Neural crest cell (in vitro differentiated cells): ENCODE results near the gene PSTPIP2. TPM values are rescaled to one million over a fixed set of nuclear protein-coding genes. Genes with fewer than 3 reads are reported as not detected.

Experiments
- DNase-seq: peaks from one replicate; pipeline ENCODE4 v3.0.0; 2021; ENCODE audit warnings: low read depth, mixed read lengths, low spot score
- H3K27ac Mint-ChIP-seq: one replicate; pipeline ENCODE4 v1.8.0; 2021; ENCODE audit warnings: mild to moderate bottlenecking, mixed read lengths; ENCODE audit not compliant: unreplicated experiment
- H3K27me3 Mint-ChIP-seq: 2 replicates; pipeline ENCODE4 v1.8.0; 2021; ENCODE audit warnings: low read depth, mild to moderate bottlenecking, mixed read lengths
- H3K36me3 Mint-ChIP-seq: 2 replicates; pipeline ENCODE4 v1.8.0; 2021; ENCODE audit warnings: low read depth, mild to moderate bottlenecking, mixed read lengths
- H3K4me1 Mint-ChIP-seq: 2 replicates; pipeline ENCODE4 v1.8.0; 2021; ENCODE audit warnings: mixed read lengths
- H3K4me3 Mint-ChIP-seq: one replicate; pipeline ENCODE4 v1.8.0; 2021; ENCODE audit warnings: mild to moderate bottlenecking, mixed read lengths
- H3K9me3 Mint-ChIP-seq: 2 replicates; pipeline ENCODE4 v1.8.0; 2021; ENCODE audit warnings: mixed read lengths
- CTCF ChIP-seq: fragments of 200-600 bp; sonication (generic); conservative IDR thresholded peaks from 2 replicates; pipeline ENCODE4 v1.5.0; 2021; ENCODE audit warnings: antibody characterized with exemption, mild to moderate bottlenecking
- total RNA-seq: library from RNA; stranded (reverse); gene quantifications from 2 replicates; pipeline ENCODE4 v1.2.1, GENCODE V29; 2021

Gene PSTPIP2
- total RNA-seq, 1 donor from 2014 or later = 7.0 TPM

DNA sequence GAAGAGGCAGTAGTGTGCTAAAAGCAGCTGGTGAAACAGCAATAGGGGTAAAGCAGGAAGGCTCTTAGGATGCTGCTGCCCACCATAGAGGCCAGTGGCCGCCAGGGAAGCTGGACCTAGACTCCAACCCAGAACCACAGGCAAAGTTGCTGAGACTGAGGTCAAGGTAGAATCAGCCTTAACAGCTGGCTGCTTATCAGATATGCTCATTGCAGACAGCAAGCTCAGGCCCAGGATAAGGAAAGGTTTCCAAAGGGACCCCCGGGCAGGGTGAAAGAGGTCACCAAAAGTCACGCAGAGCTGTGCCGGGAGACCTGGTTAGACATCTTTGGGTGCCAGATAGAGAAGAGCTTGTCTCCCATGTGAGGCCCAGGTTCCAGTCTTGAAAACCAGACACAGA, 62.0 kb downstream of the PSTPIP2 start:
- no peak overlapping the region for H3K27ac Mint-ChIP-seq
- H3K4me1 Mint-ChIP-seq = no peaks in the 10 kb centered on the region
- no peak overlapping the region for H3K4me3 Mint-ChIP-seq
- H3K27me3 Mint-ChIP-seq = no peaks in the 10 kb centered on the region
- H3K9me3 Mint-ChIP-seq = no peaks in the 10 kb centered on the region
- no peak for DNase-seq
- TF ChIP-seq CTCF = no peak
- no peaks in the 10 kb centered on the region for H3K36me3 Mint-ChIP-seq

GRCh38 chr18:46009125-46009840, 62.8 kb downstream of the PSTPIP2 start:
- no peak for TF ChIP-seq CTCF
- DNase-seq = no peak
- Mint-ChIP-seq H3K4me1 (no peaks in the 10 kb centered on the region), H3K4me3 (no peak overlapping the region), H3K27ac (no peak overlapping the region), H3K27me3 (no peaks in the 10 kb centered on the region), H3K9me3 (no peaks in the 10 kb centered on the region), H3K36me3 (peaks cover 5% of the 10 kb centered on the region)

- Mint-ChIP-seq H3K4me3 (no peak overlapping the region), H3K27me3 (no peaks in the 10 kb centered on the region), H3K9me3 (no peaks in the 10 kb centered on the region), H3K27ac (no peak overlapping the region), H3K4me1 (no peaks in the 10 kb centered on the region), H3K36me3 (peaks cover 7% of the 10 kb centered on the region)
- TF ChIP-seq CTCF = no peak
- no peak for DNase-seq
Observed at GRCh38 chr18:46008531-46008930, 63.5 kb downstream of the PSTPIP2 start.

GRCh38 chr18:46007165-46007564, 64.9 kb downstream of the PSTPIP2 start:
- Mint-ChIP-seq H3K27me3 (no peaks in the 10 kb centered on the region), H3K36me3 (peaks cover 14% of the 10 kb centered on the region), H3K27ac (no peak overlapping the region), H3K9me3 (peaks cover 6% of the 10 kb centered on the region), H3K4me1 (no peaks in the 10 kb centered on the region), H3K4me3 (no peak overlapping the region)
- TF ChIP-seq CTCF = no peak
- DNase-seq = no peak

- no peak overlapping the region for H3K4me3 Mint-ChIP-seq
- peaks cover 15% of the 10 kb centered on the region for H3K9me3 Mint-ChIP-seq
- no peaks in the 10 kb centered on the region for H3K4me1 Mint-ChIP-seq
Observed at GRCh38 chr18:46002934-46003333, 69.1 kb downstream of the PSTPIP2 start.

More at GRCh38 chr18:46002934-46003333, 69.1 kb downstream of the PSTPIP2 start:
- Mint-ChIP-seq H3K36me3 (peaks cover 20% of the 10 kb centered on the region), H3K27me3 (no peaks in the 10 kb centered on the region), H3K27ac (no peak overlapping the region)
- no peak for DNase-seq
- no peak for TF ChIP-seq CTCF
